GM18511 (cell line): ENCODE results near the gene CDK5RAP3.

ENCODE experiments used
- ATAC-seq: cut with Tn5 transposase; IDR thresholded peaks from one replicate; pipeline ENCODE4 v1.9.1; 2021; ENCODE audit warnings: mild to moderate bottlenecking, moderate library complexity; ENCODE audit not compliant: unreplicated experiment

Gene CDK5RAP3

GRCh38 chr17:48022901-48023300 is 52.0 kb downstream of the CDK5RAP3 start:
- no peak for ATAC-seq

- ATAC-seq: no peak
These were observed 52.7 kb downstream of the CDK5RAP3 start for GRCh38 chr17:48023400-48024148.

- ATAC-seq: peak; percentile 5
These were observed 53.5 kb downstream of the CDK5RAP3 start for GRCh38 chr17:48024149-48025039.

- peak; percentile 83 for ATAC-seq
These were observed 54.4 kb downstream of the CDK5RAP3 start for GRCh38 chr17:48025040-48025903.

- no peak for ATAC-seq
These were observed 55.1 kb downstream of the CDK5RAP3 start for GRCh38 chr17:48025904-48026501.

GRCh38 chr17:48026502-48027321 is 55.8 kb downstream of the CDK5RAP3 start:
- ATAC-seq: no peak

GRCh38 chr17:48027322-48027981 is 56.5 kb downstream of the CDK5RAP3 start:
- no peak for ATAC-seq

- ATAC-seq: no peak
These were observed 57.8 kb downstream of the CDK5RAP3 start for GRCh38 chr17:48028736-48029135.

- no peak for ATAC-seq
These were observed 59.6 kb downstream of the CDK5RAP3 start for GRCh38 chr17:48030531-48030930.
